ENCODE results near the gene CTNNA3. TPM values are rescaled to one million over a fixed set of nuclear protein-coding genes. Genes with fewer than 3 reads are reported as not detected.
A peak's percentile ranks its signal among the peaks of the same experiment; 100 is the strongest.

CTNNA3 gene
- polyA plus RNA-seq, 1 experiment = 0.26 TPM

DNA sequence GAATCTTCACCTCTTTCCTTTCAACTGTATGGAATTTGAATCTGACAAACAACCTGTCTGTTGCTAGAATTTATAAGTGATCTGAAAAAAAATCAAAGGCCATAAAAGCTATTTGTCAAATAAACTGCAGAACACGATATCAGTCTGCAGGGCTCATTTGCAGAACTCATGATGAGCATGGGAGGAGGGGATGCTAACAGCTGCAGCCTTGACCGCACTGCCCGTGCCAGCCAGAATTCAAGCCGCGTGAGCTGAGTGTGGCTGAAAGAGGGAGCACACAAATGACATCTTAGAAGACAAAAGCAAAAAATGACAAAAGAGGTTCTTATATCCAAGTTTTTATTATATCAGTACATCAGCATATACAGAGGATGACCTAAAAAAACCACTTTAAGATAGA lies 754.5 kb downstream of the CTNNA3 start:
- TF ChIP-seq, protein P1, sequence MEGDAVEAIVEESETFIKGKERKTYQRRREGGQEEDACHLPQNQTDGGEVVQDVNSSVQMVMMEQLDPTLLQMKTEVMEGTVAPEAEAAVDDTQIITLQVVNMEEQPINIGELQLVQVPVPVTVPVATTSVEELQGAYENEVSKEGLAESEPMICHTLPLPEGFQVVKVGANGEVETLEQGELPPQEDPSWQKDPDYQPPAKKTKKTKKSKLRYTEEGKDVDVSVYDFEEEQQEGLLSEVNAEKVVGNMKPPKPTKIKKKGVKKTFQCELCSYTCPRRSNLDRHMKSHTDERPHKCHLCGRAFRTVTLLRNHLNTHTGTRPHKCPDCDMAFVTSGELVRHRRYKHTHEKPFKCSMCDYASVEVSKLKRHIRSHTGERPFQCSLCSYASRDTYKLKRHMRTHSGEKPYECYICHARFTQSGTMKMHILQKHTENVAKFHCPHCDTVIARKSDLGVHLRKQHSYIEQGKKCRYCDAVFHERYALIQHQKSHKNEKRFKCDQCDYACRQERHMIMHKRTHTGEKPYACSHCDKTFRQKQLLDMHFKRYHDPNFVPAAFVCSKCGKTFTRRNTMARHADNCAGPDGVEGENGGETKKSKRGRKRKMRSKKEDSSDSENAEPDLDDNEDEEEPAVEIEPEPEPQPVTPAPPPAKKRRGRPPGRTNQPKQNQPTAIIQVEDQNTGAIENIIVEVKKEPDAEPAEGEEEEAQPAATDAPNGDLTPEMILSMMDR (IDR thresholded peaks at IDR 0.05; ENCODE audit: low read depth, low read length) = no peak
- Histone ChIP-seq H3K27me3 (ENCODE audit: control insufficient read depth, insufficient read depth, low read length) (no peaks in the 10 kb centered on the region), H3K4me3 (ENCODE audit: low read depth, low read length) (no peak overlapping the region), H3K9me3 (ENCODE audit: control insufficient read depth, insufficient read depth, low read length) (no peaks in the 10 kb centered on the region), H3K27ac (ENCODE audit: low read depth, low read length) (no peak overlapping the region)
- DNase-seq (ENCODE audit: low read depth, low spot score) = no peak
- ChIA-PET CTCF (interaction anchor here (1.9 kb wide), 1 partner anchor 16 kb away, joined by 6 read pairs; the partner anchor contains the start of gene LRRTM3), POLR2A (no interaction called here)

DNA sequence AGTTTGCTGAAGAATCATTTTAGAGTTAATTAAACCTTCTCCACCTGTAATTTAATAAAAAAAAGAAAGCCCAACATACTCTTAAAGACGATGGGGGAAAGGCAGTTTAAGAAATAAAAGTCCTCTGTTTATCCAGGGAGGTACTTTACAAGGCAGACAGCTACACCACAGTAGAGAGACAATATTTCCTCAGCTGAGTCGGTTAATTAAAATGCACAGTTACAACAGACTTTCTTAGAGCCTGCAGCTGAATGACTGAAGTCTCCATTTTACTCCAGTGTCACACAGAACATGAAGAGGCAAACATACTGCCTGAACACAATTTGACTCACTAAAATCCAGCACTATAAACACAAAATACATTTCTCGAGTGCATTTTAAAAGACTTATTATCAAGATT lies 755.0 kb downstream of the CTNNA3 start:
- ChIA-PET POLR2A (no interaction called here), CTCF (interaction anchor here (0.7 to 1.9 kb wide), 2 partner anchors 8 to 15 kb away, joined by 4 to 6 read pairs; partner anchors contain the start of gene LRRTM3)
- DNase-seq (ENCODE audit: low read depth, low spot score) = no peak
- Histone ChIP-seq H3K27me3 (ENCODE audit: control insufficient read depth, insufficient read depth, low read length) (no peaks in the 10 kb centered on the region), H3K9me3 (ENCODE audit: control insufficient read depth, insufficient read depth, low read length) (no peaks in the 10 kb centered on the region), H3K27ac (ENCODE audit: low read depth, low read length) (no peak overlapping the region), H3K4me3 (ENCODE audit: low read depth, low read length) (no peak overlapping the region)
- TF ChIP-seq, protein P1 (IDR thresholded peaks at IDR 0.05; ENCODE audit: low read depth, low read length) = no peak

DNA sequence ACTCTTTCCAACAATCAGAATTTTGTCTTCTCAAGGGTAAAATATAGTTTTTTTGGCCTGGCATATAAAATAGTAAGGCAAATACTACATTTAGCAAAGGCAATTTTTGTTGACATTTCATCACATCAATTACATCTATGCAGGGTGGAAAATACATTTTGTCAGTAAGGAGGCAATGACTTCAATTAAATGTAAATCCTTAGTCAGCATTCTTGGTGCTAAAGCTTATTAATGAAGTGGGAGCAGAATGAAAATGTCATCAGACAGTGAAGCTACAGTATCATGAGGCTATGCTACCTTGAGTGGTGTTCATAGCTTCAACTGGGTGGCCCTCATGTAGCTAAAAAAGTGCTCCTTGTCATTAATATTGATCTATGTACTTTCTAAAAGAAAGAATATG lies 761.3 kb downstream of the CTNNA3 start:
- ChIA-PET CTCF (interaction anchor here (0.5 to 1.3 kb wide), 5 partner anchors 9 to 845 kb away, joined by 3 to 6 read pairs (median 3); partner anchors contain the start of gene LRRTM3), POLR2A (no interaction called here)
- Histone ChIP-seq H3K27ac (ENCODE audit: low read depth, low read length) (no peak overlapping the region), H3K27me3 (ENCODE audit: control insufficient read depth, insufficient read depth, low read length) (no peaks in the 10 kb centered on the region), H3K4me3 (ENCODE audit: low read depth, low read length) (no peak overlapping the region), H3K9me3 (ENCODE audit: control insufficient read depth, insufficient read depth, low read length) (no peaks in the 10 kb centered on the region)
- TF ChIP-seq, protein P1 (IDR thresholded peaks at IDR 0.05; ENCODE audit: low read depth, low read length) = no peak
- DNase-seq (ENCODE audit: low read depth, low spot score) = no peak

DNA sequence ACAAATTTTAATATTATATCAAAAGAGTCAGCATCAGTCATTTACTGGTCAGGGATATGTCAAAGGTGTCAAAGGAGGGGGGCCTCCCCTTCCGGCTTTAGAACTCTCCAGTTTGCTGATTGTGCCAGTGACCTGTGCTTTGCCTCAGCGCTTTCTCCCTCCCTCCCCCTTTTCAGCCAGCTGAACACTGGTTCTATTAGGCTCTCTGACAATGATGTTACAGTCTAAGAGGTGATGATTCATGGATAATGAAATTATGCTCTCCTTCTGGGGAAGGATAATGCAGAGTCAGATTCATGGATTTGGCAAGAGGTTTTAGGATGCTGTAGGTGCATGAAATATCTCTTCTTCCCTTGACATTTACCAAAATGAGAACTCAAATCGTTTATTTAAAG lies 764.0 kb downstream of the CTNNA3 start:
- no peak overlapping the region for H3K27ac ChIP-seq (ENCODE audit: low read depth, low read length)
- peaks cover 16% of the 10 kb centered on the region for H3K27me3 ChIP-seq (ENCODE audit: control insufficient read depth, insufficient read depth, low read length)
- no peaks in the 10 kb centered on the region for H3K9me3 ChIP-seq (ENCODE audit: control insufficient read depth, insufficient read depth, low read length)
- ChIA-PET POLR2A (no interaction called here), CTCF (interaction anchor here (0.7 to 2.2 kb wide), 8 partner anchors 15 to 848 kb away, joined by 3 to 15 read pairs (median 3); no protein-coding TSS in a partner anchor)
- H3K4me3 ChIP-seq (ENCODE audit: low read depth, low read length) = no peak overlapping the region
- DNase-seq (ENCODE audit: low read depth, low spot score) = no peak
- TF ChIP-seq, protein P1 (IDR thresholded peaks at IDR 0.05; ENCODE audit: low read depth, low read length) = no peak

DNA sequence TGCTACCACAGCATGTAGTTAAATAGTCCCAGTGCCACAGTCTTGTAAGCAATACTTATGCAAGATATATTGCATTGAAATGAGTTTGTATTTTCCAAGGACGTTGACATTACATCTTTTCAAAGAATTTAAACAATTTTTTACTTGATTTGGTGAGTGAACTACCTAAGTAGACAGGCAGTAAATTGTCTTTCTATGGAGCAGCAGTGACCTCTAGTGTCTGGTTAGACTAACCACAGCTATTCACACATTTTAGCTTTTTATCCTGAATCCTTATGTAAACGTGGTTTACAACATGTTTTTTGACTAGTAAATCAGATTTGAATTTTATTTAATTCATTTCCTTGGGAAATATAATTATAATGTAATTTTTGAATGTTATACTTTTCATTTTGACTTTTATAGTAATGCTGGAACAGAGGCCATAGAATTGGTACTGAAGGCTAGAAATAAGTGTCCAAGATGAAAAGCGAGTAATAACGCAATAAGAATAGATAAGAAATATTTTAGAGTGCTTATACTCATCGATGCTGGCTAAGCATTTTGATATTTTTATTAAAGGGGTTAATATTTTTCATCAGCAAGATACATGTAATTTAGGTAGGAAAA lies 764.6 kb downstream of the CTNNA3 start:
- ChIA-PET POLR2A (no interaction called here), CTCF (interaction anchor here (0.6 to 2.2 kb wide), 8 partner anchors 16 to 849 kb away, joined by 3 to 15 read pairs (median 3); no protein-coding TSS in a partner anchor)
- Histone ChIP-seq H3K4me3 (ENCODE audit: low read depth, low read length) (no peak overlapping the region), H3K9me3 (ENCODE audit: control insufficient read depth, insufficient read depth, low read length) (no peaks in the 10 kb centered on the region), H3K27ac (ENCODE audit: low read depth, low read length) (no peak overlapping the region), H3K27me3 (ENCODE audit: control insufficient read depth, insufficient read depth, low read length) (peaks cover 18% of the 10 kb centered on the region)
- TF ChIP-seq, protein P1 (IDR thresholded peaks at IDR 0.05; ENCODE audit: low read depth, low read length) = peak; percentile 85
- peak; percentile 41 for DNase-seq (ENCODE audit: low read depth, low spot score)
